ENCODE results near the gene P2RY11. TPM values are rescaled to one million over a fixed set of nuclear protein-coding genes. Genes with fewer than 3 reads are reported as not detected.

P2RY11 gene
- polyA plus RNA-seq, 2 of the 4 experiments (the other 2 are of a cell fraction), result 1.9 to 6.4 TPM

- H3K4me1 ChIP-seq, result no peaks in the 10 kb centered on the region
- ChIA-PET POLR2A (no interaction called here), CTCF (interaction anchor here (1.1 to 1.3 kb wide), 2 partner anchors 22 to 116 kb away, joined by 3 to 4 read pairs; no protein-coding TSS in a partner anchor)
- DNase-seq (ENCODE audit: low read depth in 1 of 2, low spot score in 1 of 2) (no peak), FAIRE-seq (no peak), ATAC-seq (no peak)
- no peak overlapping the region for H3K4me2 ChIP-seq
- no peaks in the 10 kb centered on the region for H3K9me3 ChIP-seq
- TF ChIP-seq PBX3 (IDR thresholded peaks at IDR 0.05) (no peak), FOXS1 (CRISPR knock-in tag; IDR thresholded peaks at IDR 0.05) (no peak), SREBF2 (IDR thresholded peaks at IDR 0.05) (no peak), ZFP36 (IDR thresholded peaks at IDR 0.05; ENCODE audit: borderline replicate concordance, partially characterized antibody) (no peak)
- WGBS (ENCODE audit: missing lambda C conversion rate), result 90% methylated on average over 15 of the region's 15 CpGs
- no peak overlapping the region for H3K4me3 ChIP-seq
- no peak overlapping the region for H3K27ac ChIP-seq
Measured at GRCh38 chr19:10142701-10143375, 31.3 kb downstream of the P2RY11 start.

- ChIA-PET CTCF (interaction anchor here (1.1 kb wide), 1 partner anchor 115 kb away, joined by 3 read pairs; no protein-coding TSS in a partner anchor), POLR2A (no interaction called here)
- Histone ChIP-seq H3K27ac (no peak overlapping the region), H3K9me3 (no peaks in the 10 kb centered on the region), H3K4me1 (no peaks in the 10 kb centered on the region), H3K4me3 (no peak overlapping the region), H3K4me2 (no peak overlapping the region)
- TF ChIP-seq ZNF302 (CRISPR knock-in tag; IDR thresholded peaks at IDR 0.05) (no peak), MAX (IDR thresholded peaks at IDR 0.05) (no peak), CBX8 (IDR thresholded peaks at IDR 0.05) (no peak), KDM5A (IDR thresholded peaks at IDR 0.05) (no peak), ELK1 (IDR thresholded peaks at IDR 0.05; ENCODE audit: low read depth, low read length) (no peak), ZFP36 (IDR thresholded peaks at IDR 0.05; ENCODE audit: borderline replicate concordance, partially characterized antibody) (no peak), SREBF2 (IDR thresholded peaks at IDR 0.05) (no peak), HMGXB4 (CRISPR knock-in tag; IDR thresholded peaks at IDR 0.05; ENCODE audit: borderline replicate concordance) (no peak), FOSB (CRISPR knock-in tag; IDR thresholded peaks at IDR 0.05) (no peak), CHD2 (IDR thresholded peaks at IDR 0.05; ENCODE audit: low read length, partially characterized antibody) (no peak), RAD21 (conservative IDR thresholded peaks at IDR 0.05 in 1 of 2, IDR thresholded peaks at IDR 0.05 in 1 of 2) (no peak), PBX3 (IDR thresholded peaks at IDR 0.05) (no peak), CHD4 (IDR thresholded peaks at IDR 0.05; ENCODE audit: borderline replicate concordance) (no peak), E2F6 (IDR thresholded peaks at IDR 0.05; ENCODE audit: borderline replicate concordance, low read depth) (no peak), FOXS1 (CRISPR knock-in tag; IDR thresholded peaks at IDR 0.05) (no peak)
- DNase-seq (ENCODE audit: low read depth in 1 of 2, low spot score in 1 of 2) (no peak), ATAC-seq (no peak), FAIRE-seq (no peak)
- WGBS (ENCODE audit: missing lambda C conversion rate), result 90% methylated on average over 9 of the region's 11 CpGs
Measured at GRCh38 chr19:10143681-10144080, 32.2 kb downstream of the P2RY11 start.
